Hepatocyte (in vitro differentiated cells): ENCODE data around the gene NHEJ1. TPM values are rescaled to one million over a fixed set of nuclear protein-coding genes. Genes with fewer than 3 reads are reported as not detected.
A peak's percentile ranks its signal among the peaks of the same experiment; 100 is the strongest.

ENCODE experiments used
- DNase-seq: peaks from one replicate; pipeline ENCODE4 v3.0.0-alpha.2; 2016; ENCODE audit warnings: low spot score
- H2AFZ ChIP-seq: fragments of 200-600 bp; sonication (generic); 2 replicates; pipeline ENCODE4 v1.6.0; 2016; ENCODE audit warnings: antibody characterized with exemption, mild to moderate bottlenecking
- H3K27ac ChIP-seq: fragments of 200-600 bp; sonication (generic); 2 replicates; pipeline ENCODE4 v1.5.1; 2016; ENCODE audit warnings: mild to moderate bottlenecking
- H3K27me3 ChIP-seq: fragments of 200-600 bp; sonication (generic); 2 replicates; pipeline ENCODE4 v1.6.1; 2016
- H3K36me3 ChIP-seq: fragments of 200-600 bp; sonication (generic); replicated peaks from 2 replicates; pipeline ENCODE4 v1.5.1; 2016; ENCODE audit warnings: low read depth; ENCODE audit not compliant: insufficient read depth
- H3K4me1 ChIP-seq: fragments of 200-600 bp; sonication (generic); 2 replicates; pipeline ENCODE4 v1.5.1; 2016; ENCODE audit warnings: mild to moderate bottlenecking, moderate library complexity; ENCODE audit not compliant: insufficient read depth
- H3K4me2 ChIP-seq: fragments of 200-600 bp; sonication (generic); 2 replicates; pipeline ENCODE4 v1.6.0; 2016
- H3K4me3 ChIP-seq: fragments of 200-600 bp; sonication (generic); 2 replicates; pipeline ENCODE4 v1.5.1; 2016; ENCODE audit warnings: mild to moderate bottlenecking
- H3K79me2 ChIP-seq: fragments of 200-600 bp; sonication (generic); 2 replicates; pipeline ENCODE4 v1.6.0; 2017; ENCODE audit warnings: mild to moderate bottlenecking
- H3K9me2 ChIP-seq: fragments of 200-600 bp; sonication (generic); replicated peaks from 2 replicates; pipeline ENCODE4 v1.6.0; 2017; ENCODE audit warnings: mild to moderate bottlenecking; ENCODE audit not compliant: insufficient read depth
- H3K9me3 ChIP-seq: fragments of 200-600 bp; sonication (generic); 2 replicates; pipeline ENCODE4 v1.5.1; 2016; ENCODE audit warnings: low read depth, mild to moderate bottlenecking
- H4K20me1 ChIP-seq: fragments of 200-600 bp; sonication (generic); 2 replicates; pipeline ENCODE4 v1.6.0; 2016; ENCODE audit warnings: mild to moderate bottlenecking; ENCODE audit not compliant: insufficient read depth, poor library complexity, severe bottlenecking
- EZH2 ChIP-seq: fragments of 200-600 bp; sonication (generic); IDR thresholded peaks from 2 replicates; pipeline ENCODE4 v1.6.1; 2016; ENCODE audit warnings: antibody characterized with exemption, mild to moderate bottlenecking, borderline replicate concordance
- EZH2phosphoT487 ChIP-seq: fragments of 200-600 bp; sonication (generic); IDR thresholded peaks from one replicate; pipeline ENCODE4 v1.6.1; 2018; ENCODE audit warnings: antibody characterized with exemption, mild to moderate bottlenecking, low read depth, moderate library complexity; ENCODE audit not compliant: unreplicated experiment, severe bottlenecking
- WGBS: methylation state at CpG from one replicate; pipeline ENCODE4 v1.1.6; 2016; ENCODE audit warnings: low lambda C conversion rate; ENCODE audit errors: missing lambda C conversion rate; 5-methylcytosine and 5-hydroxymethylcytosine counted together
- polyA plus RNA-seq: library from polyadenylated mRNA; unstranded; fragments of >200 nt; fragmentation: Nextera tagmentation; extraction: Ambion mirVana; gene quantifications from 2 replicates; pipeline ENCODE4 v1.2.1, GENCODE V29; 2016
- total RNA-seq: library from RNA; depleted of rRNA; stranded (reverse); fragments of >200 nt; gene quantifications from 2 replicates; pipeline ENCODE4 v1.2.3, GENCODE V29; 2014
- TF ChIP-seq, protein P1 (sequence below): fragments of 200-600 bp; sonication (generic); IDR thresholded peaks from 2 replicates; pipeline ENCODE4 v1.5.1; 2016; ENCODE audit warnings: antibody characterized with exemption, mild to moderate bottlenecking; ENCODE audit not compliant: poor library complexity

NHEJ1 gene
- total RNA-seq, result 27.8 and 28.2 TPM in 2 replicates
- polyA plus RNA-seq, result 18.1 and 18.2 TPM in 2 replicates

DNA sequence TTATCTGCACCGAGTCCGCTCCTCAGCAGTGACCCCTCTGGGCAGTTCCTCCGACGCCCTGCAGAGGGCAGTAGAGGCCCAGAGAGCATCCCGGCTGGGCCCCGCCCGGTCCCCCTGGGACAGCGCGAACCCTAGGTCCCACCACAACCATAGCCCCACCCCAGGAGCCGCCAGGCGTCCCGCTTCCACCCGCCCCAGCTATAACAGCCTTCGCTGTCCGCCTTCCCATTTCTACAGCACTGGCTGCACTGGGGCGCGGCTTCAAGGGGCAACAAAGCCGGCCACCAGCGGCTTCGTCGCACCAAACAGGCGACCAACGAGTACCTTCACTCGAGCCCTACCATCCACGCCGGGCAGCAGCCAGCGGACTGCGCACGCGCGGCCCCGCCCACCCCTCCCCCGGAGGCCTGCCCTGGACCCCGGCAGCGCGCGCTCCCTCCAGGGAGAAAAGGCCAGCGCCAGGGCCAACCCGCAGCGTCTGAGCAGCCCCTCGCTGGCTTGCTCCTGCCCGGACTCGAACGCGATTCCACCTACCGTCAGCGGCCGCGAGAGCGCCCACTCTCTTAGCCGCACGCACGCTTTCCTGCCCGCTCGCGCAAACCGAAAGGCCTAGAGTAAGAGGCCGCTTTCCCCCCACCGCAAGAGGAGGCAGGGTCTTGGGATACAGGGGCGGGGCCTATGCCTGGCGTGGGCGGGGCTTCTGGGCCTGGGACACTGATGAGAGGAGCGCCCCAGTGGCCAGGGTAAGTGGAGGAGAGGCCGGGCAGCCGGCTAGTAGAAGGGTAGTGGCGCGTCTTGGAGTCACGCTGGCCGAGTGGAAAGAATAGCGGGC, at the start of gene NHEJ1:
Gene NHEJ1, minus strand, starts transcription at position 630 of the 832 bp plus-strand sequence. CDS start 2,453 bp downstream, outside the sequence.
- Histone ChIP-seq H3K27ac (peak within 1 kb of the TSS; percentile 94), H3K4me3 (peak within 1 kb of the TSS; percentile 62), H3K36me3 (no peaks in the 10 kb centered on the region), H3K4me2 (peak within 1 kb of the TSS; percentile 78), H3K79me2 (peaks cover 10% of the 10 kb centered on the region), H3K27me3 (no peaks in the 10 kb centered on the region), H4K20me1 (no peaks in the 10 kb centered on the region), H2AFZ (peak within 1 kb of the TSS; percentile 56), H3K4me1 (peaks cover 3% of the 10 kb centered on the region), H3K9me3 (no peaks in the 10 kb centered on the region), H3K9me2 (no peaks in the 10 kb centered on the region)
- 1% methylated on average over 68 of the region's 70 CpGs for WGBS
- peak; percentile 96 for DNase-seq
- TF ChIP-seq EZH2phosphoT487, result no peak
- TF ChIP-seq, protein P1, sequence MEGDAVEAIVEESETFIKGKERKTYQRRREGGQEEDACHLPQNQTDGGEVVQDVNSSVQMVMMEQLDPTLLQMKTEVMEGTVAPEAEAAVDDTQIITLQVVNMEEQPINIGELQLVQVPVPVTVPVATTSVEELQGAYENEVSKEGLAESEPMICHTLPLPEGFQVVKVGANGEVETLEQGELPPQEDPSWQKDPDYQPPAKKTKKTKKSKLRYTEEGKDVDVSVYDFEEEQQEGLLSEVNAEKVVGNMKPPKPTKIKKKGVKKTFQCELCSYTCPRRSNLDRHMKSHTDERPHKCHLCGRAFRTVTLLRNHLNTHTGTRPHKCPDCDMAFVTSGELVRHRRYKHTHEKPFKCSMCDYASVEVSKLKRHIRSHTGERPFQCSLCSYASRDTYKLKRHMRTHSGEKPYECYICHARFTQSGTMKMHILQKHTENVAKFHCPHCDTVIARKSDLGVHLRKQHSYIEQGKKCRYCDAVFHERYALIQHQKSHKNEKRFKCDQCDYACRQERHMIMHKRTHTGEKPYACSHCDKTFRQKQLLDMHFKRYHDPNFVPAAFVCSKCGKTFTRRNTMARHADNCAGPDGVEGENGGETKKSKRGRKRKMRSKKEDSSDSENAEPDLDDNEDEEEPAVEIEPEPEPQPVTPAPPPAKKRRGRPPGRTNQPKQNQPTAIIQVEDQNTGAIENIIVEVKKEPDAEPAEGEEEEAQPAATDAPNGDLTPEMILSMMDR, result peak; percentile 96

DNA sequence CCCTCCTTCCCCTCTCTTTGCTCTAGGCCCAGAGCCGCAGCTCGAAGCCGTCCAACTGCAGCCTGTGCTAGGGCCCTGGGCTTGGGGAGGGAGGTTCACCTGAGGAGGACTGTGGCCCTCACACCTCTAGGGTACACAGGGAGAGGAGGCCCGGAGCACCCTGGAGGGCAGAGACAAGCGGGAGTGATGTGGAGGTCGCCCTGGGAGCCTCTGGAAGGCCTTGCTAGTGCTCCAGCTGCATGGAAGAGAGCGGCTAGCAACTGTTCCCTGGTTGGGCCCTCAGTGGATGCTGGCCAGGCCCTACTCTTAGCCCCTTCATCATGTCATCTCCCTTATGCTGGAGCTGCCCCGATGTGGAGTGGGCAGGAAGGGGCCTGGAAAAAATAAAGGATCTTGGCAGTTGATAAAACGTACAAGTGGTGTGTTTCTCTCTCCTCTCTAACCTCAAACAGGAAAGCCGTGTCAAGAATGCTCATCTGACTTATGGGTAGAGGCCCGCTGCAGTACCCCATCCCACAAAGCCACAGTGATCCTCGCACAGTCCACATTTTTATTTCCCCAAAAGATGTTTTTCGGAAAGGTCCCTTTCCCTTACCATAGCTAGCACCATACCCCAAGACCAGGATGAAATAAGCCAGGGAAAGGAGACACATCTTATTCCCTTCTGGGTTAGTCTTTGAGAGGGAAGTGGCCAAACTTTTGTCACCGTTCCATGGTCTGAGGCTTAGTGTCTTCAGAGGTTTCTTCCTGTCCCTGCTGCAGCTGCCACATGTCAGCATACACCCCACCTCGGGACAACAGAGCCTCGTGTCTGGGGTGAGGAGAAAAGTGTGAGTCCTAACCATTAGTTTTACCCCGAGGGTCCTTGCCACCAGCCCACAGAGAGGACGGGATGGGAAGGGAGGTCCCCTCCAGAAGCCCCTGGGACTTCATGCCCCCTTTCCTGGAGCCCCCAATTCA, 48.9 kb upstream of the NHEJ1 start:
- WGBS, result 95% methylated on average over 18 of the region's 18 CpGs
- Histone ChIP-seq H2AFZ (no peak overlapping the region), H3K27ac (no peak overlapping the region), H4K20me1 (peaks cover 3% of the 10 kb centered on the region), H3K27me3 (no peaks in the 10 kb centered on the region), H3K4me1 (peaks cover 20% of the 10 kb centered on the region), H3K4me2 (no peak overlapping the region), H3K4me3 (no peak overlapping the region), H3K9me2 (no peaks in the 10 kb centered on the region), H3K79me2 (peaks cover 6% of the 10 kb centered on the region), H3K9me3 (no peaks in the 10 kb centered on the region), H3K36me3 (no peaks in the 10 kb centered on the region)
- no peak for TF ChIP-seq EZH2
- TF ChIP-seq, protein P1, result no peak
- TF ChIP-seq EZH2phosphoT487, result no peak
- no peak for DNase-seq

DNA sequence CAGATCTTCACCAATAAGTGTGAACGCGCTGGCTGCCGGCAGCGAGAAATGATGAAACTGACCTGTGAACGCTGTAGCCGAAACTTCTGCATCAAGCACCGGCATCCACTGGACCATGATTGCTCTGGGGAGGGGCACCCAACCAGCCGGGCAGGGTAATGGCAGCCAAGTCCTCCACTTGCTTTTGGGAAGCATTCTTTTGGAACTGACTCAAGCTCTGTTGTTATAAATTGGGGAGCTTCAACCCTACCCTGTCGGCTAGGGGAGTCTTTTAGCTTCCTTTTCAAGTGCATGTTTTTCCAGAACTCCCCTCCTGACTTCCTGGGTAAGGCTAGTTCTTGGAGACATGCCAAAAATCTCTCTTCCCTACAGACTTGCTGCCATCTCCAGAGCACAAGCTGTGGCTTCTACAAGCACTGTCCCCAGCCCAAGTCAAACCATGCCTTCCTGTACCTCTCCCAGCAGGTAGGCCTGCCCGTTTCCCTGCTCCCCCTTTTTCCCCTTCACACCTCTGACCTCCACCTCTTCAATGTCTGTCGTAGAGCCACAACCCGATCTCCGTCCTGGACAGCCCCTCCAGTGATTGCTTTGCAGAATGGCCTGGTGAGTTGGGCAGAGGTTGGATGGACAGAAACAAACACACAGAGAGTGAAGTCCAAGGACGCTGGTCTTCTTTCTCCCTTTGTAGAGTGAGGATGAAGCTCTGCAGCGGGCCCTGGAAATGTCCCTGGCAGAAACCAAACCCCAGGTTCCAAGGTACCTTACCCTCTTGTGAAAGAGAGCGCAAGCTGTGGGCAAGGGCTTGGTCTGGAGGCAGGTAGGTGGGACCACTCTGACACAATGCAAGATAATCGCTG, 47.5 kb upstream of the NHEJ1 start:
- Histone ChIP-seq H4K20me1 (peaks cover 3% of the 10 kb centered on the region), H3K4me3 (no peak overlapping the region), H3K79me2 (peaks cover 6% of the 10 kb centered on the region), H3K27ac (peak overlapping the region; percentile 98), H3K4me2 (peak overlapping the region; percentile 82), H3K9me3 (no peaks in the 10 kb centered on the region), H2AFZ (no peak overlapping the region), H3K4me1 (peaks cover 20% of the 10 kb centered on the region), H3K9me2 (no peaks in the 10 kb centered on the region), H3K36me3 (no peaks in the 10 kb centered on the region), H3K27me3 (no peaks in the 10 kb centered on the region)
- TF ChIP-seq, protein P1, result no peak
- TF ChIP-seq EZH2phosphoT487 (no peak), EZH2 (no peak)
- WGBS, result 88% methylated on average over 17 of the region's 17 CpGs
- DNase-seq, result peak; percentile 31
